Measurements from ENCODE around the gene MON1B.
"Not testable (repeated sequence)": the region's sequence is repeated elsewhere in the genome, so short reads cannot be mapped to it uniquely, and the experiment has no call there.

DNA sequence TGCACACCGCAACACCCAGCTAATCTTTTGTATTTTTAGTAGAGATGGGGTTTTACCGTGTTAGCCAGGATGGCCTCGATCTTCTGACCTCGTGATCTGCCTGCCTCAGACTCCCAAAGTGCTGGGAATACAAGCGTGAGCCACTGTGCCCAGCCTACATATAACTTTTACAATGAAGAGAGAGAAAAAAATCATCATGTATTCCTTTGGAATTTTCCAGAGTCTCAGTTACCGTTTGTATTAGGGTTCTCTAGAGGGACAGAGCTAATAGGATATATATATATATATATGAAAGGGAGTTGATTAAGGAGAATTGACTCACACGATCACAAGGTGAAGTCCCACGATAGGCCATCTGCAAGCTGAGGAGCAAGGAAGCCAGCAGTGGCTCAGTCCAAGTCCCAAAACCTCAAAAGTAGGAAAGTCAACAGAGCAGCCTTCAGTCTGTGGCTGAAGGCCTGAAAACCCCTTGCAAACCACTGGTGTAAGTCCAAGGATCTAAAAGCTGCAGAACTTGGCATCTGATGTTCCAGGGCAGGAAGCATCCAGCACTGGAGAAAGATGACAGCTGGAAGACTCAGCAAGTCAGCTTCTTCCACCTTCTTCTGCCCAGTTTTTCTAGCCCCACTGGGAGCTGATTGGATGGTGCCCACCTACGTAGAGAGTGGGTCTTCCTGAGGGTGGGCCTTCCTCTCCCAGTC lies 25.3 kb upstream of the MON1B start:
- not testable (repeated sequence) for TF ChIP-seq SUZ12 (IDR thresholded peaks at IDR 0.05; ENCODE audit: extremely low read depth, insufficient read depth, insufficient read length); YY1 (IDR thresholded peaks at IDR 0.05; ENCODE audit: insufficient read depth, insufficient read length)
